NCI-H1092 (cell line): ENCODE data around the gene ANGPTL7.
"Not testable (repeated sequence)": the region's sequence is repeated elsewhere in the genome, so short reads cannot be mapped to it uniquely, and the experiment has no call there.

ENCODE experiments used
- DNase-seq: peaks from one replicate; lab custom pipeline; 2025; lab: John Stamatoyannopoulos, UW

The ANGPTL7 gene

DNA sequence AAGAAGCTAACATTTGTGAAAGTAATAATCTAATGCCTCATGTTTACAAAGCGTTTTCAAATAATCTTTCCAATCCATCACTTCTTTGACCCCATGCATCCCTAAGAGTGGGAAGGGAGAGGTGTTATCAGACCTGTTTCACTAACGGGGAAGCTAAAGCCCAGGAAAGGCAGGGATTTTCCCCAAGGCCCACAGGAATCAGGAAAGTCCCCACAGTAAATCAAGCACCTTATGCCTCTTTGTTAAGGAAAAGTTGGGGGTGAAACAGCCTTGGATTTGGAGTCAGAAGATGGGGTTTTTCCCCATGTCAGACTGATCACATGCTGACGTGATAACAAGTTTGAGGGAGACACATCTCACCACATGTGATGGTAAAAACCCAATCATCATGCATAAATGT lies 20.0 kb upstream of the ANGPTL7 start:
- no peak for DNase-seq

DNA sequence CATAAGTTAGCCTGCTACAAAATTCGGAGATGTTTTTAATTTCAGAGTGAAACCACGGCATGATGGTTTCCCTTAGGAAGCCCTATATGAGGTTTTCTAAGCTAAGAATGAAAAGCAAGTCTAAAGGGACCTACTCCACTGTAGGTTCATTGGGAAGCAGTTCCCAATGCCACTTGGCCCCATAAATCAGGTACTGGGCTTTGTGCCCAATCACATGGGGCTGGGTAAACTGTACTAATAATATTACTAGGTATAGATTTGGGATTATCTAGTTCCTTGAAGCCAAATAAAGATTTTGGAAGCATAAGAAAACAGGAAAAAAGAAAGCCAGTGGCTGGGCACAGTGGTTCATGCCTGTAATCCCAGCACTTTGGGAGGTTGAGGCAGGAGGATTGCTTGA lies 19.1 kb upstream of the ANGPTL7 start:
- DNase-seq = no peak

DNA sequence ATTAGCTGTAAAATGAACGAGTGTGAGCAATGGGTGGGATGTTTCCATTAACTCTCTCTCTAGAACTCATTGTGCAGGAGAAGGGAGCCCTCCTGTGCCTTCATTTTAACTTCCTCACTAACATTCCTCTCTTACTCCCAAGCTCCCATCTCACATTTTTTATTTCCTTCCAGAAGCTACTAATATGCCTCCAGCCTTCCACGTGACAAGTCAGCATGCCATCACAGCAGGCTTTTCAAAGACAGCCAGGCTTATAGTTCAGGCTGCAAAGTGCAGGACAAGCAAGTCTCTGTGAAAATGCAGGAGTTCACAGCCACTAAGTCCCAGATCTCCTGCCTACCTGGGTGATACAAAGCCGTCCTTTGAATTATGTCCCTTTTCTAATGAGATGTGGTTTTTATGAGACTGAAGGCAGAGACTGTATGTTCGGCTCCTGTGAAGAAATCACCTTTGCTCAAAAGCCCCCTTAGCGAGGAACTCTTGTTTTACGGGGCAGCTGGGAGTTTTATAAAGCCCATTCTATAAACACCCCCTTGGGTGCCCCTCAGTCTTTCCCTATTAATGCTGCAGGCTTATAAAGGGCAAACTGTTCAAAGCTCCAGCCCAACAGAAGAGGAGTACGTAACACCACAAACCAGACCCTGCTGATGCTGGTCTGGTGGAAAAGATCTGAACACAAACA lies 14.8 kb upstream of the ANGPTL7 start:
- DNase-seq = no peak

DNA sequence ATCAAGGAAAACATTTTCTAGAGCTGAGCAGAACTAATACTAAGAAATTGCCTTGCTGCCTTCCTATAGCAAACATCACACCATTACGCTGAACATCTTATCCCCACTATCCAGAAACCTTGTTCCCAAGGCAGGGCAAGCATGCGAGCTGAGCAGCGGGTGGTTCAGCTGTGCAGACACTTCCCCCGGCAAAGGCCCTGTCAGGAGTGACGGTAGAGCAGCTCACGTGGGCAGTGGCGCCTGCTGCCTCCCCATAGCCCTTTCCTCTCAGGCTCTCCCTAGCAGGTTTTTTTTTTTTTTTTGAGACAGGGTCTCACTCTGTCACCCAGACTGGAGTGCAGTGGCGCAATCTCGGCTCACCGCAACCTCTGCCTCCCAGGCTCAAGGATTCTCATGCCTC lies 13.7 kb upstream of the ANGPTL7 start:
- DNase-seq = no peak

DNA sequence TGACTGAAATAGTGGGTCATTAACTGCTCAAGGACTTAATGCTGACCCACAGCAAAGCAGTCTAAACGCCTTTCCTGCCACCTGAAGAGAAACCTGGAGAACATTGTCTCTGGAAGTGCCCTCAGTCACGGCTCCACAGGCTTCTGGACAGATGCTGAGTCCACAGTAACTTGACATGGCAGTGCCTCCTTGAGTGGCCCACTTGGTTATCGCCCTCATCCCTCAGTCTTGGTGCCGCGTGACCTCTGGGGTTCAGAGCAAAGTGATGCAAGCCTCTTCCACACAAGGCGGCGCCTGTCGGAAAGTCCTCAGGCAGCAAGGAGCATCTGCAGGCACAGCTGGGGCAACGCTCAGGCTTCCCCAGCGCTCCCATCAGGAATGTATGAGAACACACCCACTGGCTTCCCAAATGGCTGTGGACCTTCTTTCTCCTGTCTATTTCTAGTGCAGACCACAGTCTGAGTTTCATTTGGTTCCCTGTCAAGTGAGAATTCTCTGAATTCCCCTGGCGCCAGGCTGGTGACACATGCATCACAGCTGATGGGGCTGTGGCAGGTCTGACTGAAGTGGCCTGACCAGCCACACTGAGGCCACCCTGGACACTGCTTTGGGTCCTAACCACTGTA lies 13.0 kb upstream of the ANGPTL7 start:
- DNase-seq = no peak

DNA sequence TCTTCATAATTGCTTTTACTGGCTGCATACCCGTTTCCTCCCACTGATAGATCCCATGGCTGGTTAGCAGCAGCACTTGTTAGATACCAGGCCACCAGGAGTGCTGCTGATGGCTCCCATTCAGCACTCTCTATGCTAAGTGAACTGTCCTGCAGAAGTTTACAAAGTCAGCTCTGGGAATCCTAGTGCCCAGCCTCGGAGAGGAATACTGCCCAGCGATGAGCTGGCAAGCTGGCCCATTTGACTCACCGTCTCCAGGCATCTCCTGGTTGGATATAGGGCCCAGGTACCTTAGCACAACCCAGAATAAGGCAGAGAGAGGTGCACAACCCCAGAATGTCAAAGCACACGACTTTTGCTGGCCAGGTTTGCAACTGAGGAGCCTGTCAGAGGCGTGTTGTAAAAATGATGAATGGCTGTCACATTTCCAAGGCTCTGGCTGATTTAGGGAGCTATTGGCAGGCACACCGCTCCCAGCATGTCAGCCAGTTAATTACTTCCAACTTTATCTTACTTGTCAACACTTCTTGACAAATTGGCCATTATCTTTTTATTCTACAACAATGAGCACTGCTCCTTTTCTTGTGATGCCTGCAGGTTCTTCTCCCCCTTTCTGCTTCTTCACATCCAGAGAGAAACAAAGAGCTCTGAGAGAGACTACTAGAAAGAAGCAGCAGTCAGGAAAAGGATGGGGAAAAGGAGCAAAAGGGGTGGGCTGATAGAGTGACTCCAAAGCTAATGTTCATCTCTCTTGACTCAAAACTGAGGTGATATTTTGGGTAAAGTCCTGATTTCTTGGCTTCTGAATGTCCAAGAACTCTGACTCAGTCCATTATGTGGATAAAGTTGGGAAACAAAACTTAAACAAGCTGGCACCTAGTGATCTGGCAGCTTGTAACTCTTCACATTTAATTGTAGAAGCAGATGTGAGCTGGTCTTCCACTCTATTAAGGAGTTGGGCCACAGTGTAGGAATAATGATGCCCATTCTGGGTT lies 10.8 kb upstream of the ANGPTL7 start:
- DNase-seq = no peak

DNA sequence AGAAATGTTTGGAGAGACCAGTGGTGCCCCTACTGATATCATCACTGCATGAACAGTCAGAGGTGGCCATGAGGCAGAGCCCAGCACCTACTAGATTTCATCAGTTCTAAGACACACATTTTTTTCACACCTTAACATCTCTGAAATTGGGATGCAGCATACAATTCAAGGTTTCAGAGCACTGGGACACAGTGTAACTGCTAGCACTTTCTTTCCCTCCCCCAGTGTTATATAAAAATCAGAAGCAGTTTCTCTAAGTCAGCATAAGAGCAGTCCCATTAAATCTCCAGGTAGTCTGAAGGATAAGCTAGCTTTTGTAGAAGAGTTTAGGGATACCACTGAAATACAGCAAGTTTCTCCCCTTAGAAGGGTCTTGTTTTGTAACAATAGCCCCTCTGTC lies 10.0 kb upstream of the ANGPTL7 start:
- DNase-seq = no peak

DNA sequence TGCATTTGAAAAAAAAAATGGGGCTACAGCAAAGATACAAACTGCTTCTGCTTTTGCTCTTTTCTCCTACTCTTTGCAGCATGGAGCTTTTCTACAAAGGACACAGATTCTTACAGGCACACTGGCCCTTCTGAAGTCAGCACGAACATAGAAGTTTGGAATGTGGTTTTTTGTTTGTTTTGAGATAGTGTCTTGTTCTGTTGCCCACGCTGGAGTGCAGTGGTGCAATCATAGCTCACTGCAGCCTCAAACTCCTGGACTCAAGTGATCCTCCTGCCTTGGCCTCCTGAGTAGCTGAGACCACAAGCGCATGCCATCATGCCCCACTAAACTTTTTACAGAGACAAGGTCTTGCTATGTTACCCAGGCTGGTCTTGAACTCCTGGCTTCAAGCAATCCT lies 9.4 kb upstream of the ANGPTL7 start:
- DNase-seq = not testable (repeated sequence)

DNA sequence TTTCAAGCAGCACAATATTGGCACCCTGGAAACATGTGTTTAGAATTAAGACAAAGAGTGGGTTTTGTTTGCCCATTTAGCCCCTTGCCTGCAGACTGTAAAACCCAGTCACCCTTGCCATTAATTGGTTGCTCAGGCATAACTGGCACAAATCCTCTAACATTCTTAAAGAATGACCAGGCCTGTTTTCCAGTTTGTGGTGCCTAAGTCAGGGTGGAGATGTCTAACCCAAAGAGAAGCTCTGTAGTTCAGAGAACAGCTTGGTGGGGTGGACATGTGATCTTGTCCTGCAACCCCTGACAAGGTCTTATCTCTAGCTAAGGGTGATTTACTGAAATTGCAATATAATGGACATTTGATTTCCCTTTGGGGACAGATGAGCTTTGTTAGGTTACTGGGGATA lies 8.8 kb upstream of the ANGPTL7 start:
- no peak for DNase-seq

DNA sequence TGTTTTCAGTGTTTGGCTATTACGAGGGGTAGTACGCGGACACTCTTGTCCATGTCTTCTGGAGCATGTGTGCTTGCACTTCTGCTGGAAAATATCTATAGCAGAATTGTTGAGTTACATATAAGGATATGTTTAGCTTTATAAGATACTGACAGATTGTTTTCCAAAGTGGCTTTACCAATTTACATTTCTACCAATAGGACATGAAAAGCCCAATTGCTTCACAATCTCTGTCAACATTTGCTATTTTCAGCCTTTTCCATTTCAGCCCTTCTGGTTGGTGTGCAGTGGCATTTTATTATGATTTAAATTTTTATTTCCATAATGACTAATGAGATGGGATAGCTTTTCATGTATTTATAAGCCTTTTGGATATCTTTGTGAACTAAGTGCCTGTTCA lies 6.3 kb upstream of the ANGPTL7 start:
- no peak for DNase-seq

DNA sequence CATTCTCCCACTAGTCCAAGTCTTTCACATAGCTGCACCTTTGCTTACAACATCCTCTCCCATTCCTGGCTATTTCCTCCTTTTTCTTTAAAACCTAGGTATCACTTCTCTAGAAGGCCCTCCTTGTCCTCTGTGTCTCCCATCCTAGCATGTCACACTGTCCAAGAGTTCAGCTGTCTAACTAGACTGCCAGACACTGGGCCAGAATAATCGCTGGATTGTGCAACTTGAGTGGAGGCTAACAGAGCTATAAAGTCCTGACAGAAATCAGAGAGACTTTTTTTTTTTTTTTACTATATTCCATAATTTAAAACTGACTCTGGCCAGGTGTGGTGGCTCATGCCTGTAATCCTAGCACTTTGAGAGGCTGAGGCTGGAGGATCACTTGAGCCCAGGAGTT lies 4.2 kb upstream of the ANGPTL7 start:
- DNase-seq = no peak

DNA sequence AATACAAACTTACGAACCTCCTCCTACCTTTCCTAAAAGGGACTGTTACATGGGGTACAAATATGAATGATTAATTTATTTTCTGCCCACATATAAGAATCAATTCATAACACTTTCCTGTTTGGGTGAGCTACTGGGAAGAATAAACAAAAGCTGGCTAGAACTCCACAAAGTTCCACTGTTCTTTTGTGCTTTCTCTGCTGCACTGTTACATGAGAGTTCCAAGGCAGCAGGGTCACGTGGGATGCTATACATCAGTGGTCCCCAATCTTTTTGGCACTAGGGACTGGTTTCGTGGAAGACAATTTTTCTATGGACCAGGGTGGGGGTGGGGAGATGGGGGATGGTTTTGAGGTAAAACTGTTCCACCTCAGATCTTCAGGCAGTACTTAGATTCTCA lies 2.2 kb upstream of the ANGPTL7 start:
- DNase-seq = no peak

DNA sequence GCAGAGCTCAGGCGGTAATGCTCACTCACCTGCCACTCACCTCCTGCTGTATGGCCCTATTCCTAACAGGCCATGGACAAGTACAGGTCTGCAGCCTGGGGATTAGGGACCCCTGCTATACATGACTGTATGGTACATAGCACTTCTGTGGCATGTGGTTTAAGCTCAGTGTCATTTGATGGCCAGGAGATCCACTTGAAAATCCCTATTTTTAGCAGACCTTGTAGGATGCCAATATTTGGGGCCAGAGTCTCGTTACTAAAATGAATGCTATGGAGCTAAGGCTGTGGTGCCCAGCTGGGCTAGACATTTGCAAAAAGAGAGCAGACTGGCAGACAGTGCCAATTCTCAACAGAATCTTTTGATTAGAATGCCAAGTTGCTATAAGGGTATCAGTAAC lies 1.7 kb upstream of the ANGPTL7 start:
- no peak for DNase-seq

DNA sequence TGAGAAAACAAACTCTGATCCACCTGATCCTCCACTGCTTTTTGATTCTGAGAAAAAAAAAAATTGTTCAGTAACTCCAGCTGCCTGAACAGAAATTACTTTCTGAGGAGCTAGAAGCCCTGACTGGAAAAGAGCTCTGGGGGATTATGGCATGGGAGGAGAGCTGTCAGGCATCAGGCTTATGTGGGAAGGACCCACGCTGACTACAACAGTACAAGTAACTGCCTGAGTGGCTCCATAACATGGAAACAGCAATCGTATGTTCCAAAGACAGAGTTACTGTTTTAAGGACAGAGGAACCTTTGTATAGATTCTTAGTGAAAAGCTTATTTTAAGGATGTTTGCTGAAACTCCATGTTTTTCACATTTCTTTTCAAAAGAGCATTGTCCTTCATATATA lies 1.2 kb upstream of the ANGPTL7 start:
- no peak for DNase-seq

DNA sequence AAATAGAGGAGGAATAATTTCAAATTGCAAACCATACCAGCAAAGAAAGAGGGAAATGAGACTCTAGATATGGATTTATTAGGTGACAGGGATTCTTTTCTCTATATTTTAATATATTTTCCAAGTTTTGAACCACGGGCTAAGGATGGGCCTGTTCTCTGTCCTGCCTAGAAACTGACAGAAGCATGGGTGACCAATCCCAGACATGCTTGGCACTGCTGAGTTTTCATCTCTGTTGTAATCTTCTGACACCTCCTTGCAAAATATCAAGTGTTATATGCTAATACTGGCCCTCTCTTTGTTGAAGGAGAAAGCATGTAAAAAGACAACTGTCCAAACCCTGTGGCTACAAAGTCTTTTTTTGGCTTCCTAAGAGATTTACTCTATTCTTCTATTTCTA lies 774 bp upstream of the ANGPTL7 start:
- no peak for DNase-seq

DNA sequence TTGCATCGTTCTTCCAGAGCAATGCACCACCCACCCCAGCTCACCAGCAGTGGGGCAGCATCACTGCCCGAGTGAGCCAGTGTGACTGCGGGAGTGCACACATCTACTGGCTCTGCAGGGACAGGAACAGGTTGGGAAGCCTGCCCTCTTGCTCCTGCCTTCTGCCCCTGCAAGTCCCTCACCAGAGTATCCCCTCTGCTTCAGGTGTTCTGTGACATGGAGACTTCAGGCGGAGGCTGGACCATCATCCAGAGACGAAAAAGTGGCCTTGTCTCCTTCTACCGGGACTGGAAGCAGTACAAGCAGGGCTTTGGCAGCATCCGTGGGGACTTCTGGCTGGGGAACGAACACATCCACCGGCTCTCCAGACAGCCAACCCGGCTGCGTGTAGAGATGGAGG lies 4.2 kb downstream of the ANGPTL7 start:
- no peak for DNase-seq

DNA sequence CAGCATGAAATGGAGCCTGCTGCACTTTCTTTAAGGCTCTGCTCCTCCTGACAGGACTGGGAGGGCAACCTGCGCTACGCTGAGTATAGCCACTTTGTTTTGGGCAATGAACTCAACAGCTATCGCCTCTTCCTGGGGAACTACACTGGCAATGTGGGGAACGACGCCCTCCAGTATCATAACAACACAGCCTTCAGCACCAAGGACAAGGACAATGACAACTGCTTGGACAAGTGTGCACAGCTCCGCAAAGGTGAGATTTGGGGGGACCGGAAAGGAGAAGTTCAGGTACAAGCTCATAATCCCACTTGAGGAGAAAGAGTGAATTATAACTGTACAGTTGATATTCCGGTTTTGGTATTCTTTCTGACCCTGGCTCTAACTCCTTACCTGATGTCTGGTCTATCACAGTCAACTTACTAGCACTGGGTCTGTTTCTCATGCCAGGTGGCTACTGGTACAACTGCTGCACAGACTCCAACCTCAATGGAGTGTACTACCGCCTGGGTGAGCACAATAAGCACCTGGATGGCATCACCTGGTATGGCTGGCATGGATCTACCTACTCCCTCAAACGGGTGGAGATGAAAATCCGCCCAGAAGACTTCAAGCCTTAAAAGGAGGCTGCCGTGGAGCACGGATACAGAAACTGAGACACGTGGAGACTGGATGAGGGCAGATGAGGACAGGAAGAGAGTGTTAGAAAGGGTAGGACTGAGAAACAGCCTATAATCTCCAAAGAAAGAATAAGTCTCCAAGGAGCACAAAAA lies 5.4 kb downstream of the ANGPTL7 start:
- no peak for DNase-seq

DNA sequence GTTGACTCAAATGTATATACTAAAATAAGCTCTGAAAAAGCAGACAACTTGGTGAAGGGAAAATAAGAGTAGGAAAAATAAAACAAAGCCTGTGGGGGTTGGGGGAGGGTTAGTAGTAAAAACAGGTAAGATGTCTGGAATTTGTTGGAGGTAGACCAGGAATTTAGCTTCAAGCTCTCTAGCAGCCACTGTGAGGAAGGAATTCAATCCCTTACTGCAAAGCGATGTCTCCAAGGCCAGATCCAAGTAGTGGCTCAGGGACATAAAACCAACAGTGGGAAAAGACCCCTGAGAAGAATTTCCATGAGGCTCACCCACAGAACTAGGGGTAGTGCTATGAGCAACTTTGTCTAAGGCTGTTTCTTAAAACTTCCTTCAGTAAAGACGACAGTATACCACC lies 7.8 kb downstream of the ANGPTL7 start:
- DNase-seq = no peak

DNA sequence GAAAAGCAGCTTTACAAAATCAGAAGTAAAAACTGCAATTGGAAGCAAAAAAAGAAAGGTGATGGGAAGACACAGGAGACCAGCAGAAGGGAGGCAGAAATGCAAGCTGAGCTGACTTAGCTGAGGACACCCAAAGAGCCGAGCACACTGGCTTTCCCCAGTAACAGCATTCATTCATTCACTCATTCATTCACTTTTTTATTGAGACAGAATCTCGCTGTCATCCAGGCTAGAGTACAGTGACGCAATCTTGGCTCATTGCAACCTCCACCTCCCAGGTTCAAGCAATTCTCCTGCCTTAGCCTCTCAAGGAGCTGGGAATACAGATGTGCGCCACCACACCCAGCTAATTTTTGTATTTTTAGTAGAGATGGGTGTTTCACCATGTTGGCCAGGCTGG lies 8.2 kb downstream of the ANGPTL7 start:
- DNase-seq = no peak

DNA sequence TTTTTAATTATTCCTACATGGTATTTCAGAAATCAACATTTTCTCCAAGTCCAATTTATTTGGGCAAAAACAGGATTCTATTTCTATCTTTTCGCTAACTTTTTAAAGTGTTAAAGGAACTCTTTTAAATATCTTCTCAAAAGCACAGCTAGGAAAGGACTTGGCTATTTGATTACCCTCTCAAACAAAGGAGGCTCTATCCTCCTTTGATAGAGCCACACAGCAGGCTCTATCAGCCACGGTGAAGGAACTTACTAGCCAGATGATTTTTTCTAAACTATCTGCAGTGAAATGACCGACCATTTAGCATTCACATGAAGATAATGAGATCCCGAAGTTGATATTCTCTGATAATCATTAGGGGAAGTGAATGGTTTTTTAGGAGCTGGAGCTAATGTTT lies 9.1 kb downstream of the ANGPTL7 start:
- DNase-seq = no peak

DNA sequence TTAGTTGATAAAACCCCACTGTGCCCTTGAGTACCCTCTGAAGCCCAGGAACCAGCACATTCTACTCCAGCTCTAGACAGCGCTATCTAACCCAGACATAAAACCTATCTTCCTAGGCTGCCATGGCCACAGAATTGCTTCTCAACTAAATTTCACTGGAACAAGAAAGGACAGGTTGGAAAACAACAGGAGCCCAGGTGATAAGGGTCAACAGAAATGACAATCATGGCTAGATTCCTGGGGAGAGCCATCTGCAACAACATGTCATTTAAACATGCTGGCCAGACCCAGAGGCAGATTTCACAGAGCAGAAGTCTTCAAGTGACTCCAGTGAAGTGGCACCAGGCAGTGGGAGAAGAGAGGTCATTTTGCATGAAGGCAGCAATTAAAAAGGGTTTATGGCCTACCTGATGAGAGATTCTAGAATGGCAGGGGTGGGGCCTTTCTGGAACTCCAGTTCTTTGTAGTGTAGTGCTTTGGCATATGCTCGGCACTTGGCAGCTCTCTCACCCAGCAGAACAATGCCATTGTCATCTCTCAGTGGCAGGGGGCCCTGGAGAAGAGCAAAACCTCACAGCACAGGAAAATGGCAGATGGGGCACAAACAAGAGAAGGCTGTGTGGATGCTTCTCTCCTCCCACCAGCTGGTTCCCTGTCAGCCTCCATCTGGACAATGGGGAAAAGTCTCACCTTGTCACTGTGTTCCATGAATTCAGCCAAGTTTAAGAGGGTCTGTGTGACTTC lies 9.9 kb downstream of the ANGPTL7 start:
- DNase-seq = no peak
